ENCODE measurements around the gene DUSP1.

The DUSP1 gene

DNA sequence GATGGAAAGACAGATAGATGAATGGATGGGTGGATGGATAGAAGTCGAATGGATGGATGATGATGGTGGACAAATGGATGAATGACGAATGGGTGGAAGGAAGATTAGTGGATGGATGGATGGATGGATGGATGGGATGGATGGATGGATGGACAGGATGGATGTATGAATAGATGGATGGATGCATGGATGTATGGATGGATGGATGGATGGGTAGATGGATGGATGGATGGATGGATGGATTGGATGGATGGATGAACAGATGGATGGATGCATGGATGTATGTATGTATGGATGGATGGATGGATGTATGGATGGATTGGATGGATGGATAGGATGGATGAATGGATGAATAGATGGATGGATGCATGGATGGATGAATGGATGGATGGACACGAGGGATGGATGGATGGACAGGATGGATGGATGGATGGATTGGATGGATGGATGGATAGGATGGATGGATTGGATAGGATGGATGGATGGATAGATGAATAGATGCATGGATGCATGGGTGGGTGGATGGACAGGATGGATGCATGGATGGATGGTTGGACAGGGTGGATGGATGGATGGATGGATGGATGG is 52.4 kb downstream of the DUSP1 start:
- ATAC-seq: no peak
- TF ChIP-seq RARB (CRISPR knock-in tag; IDR thresholded peaks at IDR 0.05) (no peak), GLIS3 (CRISPR knock-in tag; IDR thresholded peaks at IDR 0.05) (no peak), ESRRG (CRISPR knock-in tag; IDR thresholded peaks at IDR 0.05) (no peak), ZC3H10 (CRISPR knock-in tag; IDR thresholded peaks at IDR 0.05) (no peak), SNAI2 (CRISPR knock-in tag; IDR thresholded peaks at IDR 0.05) (no peak), TOX (CRISPR knock-in tag; IDR thresholded peaks at IDR 0.05; ENCODE audit: borderline replicate concordance) (no peak), ZNF565 (CRISPR knock-in tag; conservative IDR thresholded peaks at IDR 0.05; ENCODE audit: low read depth) (no peak)
- TF ChIP-seq, protein P1, sequence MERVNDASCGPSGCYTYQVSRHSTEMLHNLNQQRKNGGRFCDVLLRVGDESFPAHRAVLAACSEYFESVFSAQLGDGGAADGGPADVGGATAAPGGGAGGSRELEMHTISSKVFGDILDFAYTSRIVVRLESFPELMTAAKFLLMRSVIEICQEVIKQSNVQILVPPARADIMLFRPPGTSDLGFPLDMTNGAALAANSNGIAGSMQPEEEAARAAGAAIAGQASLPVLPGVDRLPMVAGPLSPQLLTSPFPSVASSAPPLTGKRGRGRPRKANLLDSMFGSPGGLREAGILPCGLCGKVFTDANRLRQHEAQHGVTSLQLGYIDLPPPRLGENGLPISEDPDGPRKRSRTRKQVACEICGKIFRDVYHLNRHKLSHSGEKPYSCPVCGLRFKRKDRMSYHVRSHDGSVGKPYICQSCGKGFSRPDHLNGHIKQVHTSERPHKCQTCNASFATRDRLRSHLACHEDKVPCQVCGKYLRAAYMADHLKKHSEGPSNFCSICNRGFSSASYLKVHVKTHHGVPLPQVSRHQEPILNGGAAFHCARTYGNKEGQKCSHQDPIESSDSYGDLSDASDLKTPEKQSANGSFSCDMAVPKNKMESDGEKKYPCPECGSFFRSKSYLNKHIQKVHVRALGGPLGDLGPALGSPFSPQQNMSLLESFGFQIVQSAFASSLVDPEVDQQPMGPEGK (CRISPR knock-in tag; IDR thresholded peaks at IDR 0.05; ENCODE audit: borderline replicate concordance): no peak
- TF ChIP-seq, protein P2, sequence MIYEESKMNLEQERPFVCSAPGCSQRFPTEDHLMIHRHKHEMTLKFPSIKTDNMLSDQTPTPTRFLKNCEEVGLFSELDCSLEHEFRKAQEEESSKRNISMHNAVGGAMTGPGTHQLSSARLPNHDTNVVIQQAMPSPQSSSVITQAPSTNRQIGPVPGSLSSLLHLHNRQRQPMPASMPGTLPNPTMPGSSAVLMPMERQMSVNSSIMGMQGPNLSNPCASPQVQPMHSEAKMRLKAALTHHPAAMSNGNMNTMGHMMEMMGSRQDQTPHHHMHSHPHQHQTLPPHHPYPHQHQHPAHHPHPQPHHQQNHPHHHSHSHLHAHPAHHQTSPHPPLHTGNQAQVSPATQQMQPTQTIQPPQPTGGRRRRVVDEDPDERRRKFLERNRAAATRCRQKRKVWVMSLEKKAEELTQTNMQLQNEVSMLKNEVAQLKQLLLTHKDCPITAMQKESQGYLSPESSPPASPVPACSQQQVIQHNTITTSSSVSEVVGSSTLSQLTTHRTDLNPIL (CRISPR knock-in tag; IDR thresholded peaks at IDR 0.05; ENCODE audit: low read depth): no peak

All from SK-N-SH treated with all-trans-retinoic acid at 6 μM for 48 hours (cell line).